ENCODE results near the gene FOXL2.
A peak's percentile ranks its signal among the peaks of the same experiment; 100 is the strongest.

Gene FOXL2

GRCh38 chr3:138947495-138948121 is 671 bp upstream of the FOXL2 start:
- DNase-seq (ENCODE audit: low read depth): no peak
- peak overlapping the region; percentile 43 for H3K4me3 ChIP-seq (replicated peaks; ENCODE audit: low read depth, low read length)
- no peak for TF ChIP-seq CTCF (IDR thresholded peaks at IDR 0.05; ENCODE audit: low read length, missing control alignments)

DNA sequence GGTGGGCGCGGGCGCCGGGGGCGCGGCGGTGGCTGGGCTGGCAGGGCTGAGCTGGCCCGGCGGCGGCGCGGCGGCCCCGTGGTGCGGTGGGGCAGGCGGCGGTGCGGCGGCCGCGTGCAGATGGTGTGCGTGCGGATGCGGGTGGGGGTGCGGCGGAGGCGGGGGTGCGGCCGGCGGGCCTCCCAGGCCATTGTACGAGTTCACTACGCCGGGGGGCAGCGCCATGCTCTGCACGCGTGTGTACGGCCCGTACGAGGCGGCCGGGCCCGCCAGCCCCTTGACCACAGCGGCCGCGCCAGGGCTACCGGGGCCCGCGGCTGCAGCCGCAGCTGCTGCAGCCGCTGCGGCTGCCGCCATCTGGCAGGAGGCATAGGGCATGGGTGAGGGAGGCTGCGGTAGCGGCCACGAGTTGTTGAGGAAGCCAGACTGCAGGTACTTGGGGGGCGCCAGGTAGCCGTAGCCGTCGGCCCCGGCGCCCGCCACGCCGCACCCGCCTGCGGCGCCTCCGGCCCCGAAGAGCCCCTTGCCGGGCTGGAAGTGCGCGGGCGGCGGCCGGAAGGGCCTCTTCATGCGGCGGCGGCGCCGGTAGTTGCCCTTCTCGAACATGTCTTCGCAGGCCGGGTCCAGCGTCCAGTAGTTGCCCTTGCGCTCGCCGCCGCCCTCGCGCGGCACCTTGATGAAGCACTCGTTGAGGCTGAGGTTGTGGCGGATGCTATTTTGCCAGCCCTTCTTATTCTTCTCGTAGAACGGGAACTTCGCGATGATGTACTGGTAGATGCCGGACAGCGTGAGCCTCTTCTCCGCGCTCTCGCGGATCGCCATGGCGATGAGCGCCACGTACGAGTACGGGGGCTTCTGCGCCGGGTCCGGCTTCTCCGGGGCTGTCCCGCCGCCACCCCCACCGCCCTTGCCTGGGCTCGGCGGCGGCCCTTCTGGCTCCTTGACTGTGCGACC is 951 bp downstream of the FOXL2 start:
- DNase-seq (ENCODE audit: low read depth): peak; percentile 38

GRCh38 chr3:138944929-138945708 is 1.8 kb downstream of the FOXL2 start:
- H3K4me3 ChIP-seq (replicated peaks; ENCODE audit: low read depth, low read length): no peak overlapping the region
- DNase-seq (ENCODE audit: low read depth): no peak
- no peak for TF ChIP-seq CTCF (IDR thresholded peaks at IDR 0.05; ENCODE audit: low read length, missing control alignments)

More for the DNA sequence above, 951 bp downstream of the FOXL2 start:
- peak overlapping the region; percentile 43 for H3K4me3 ChIP-seq (replicated peaks; ENCODE audit: low read depth, low read length)
- TF ChIP-seq CTCF (IDR thresholded peaks at IDR 0.05; ENCODE audit: low read length, missing control alignments): peak; percentile 24

GRCh38 chr3:138944654-138944928 is 2.3 kb downstream of the FOXL2 start:
- DNase-seq (ENCODE audit: low read depth): no peak
- TF ChIP-seq CTCF (IDR thresholded peaks at IDR 0.05; ENCODE audit: low read length, missing control alignments): no peak
- no peak overlapping the region for H3K4me3 ChIP-seq (replicated peaks; ENCODE audit: low read depth, low read length)

DNA sequence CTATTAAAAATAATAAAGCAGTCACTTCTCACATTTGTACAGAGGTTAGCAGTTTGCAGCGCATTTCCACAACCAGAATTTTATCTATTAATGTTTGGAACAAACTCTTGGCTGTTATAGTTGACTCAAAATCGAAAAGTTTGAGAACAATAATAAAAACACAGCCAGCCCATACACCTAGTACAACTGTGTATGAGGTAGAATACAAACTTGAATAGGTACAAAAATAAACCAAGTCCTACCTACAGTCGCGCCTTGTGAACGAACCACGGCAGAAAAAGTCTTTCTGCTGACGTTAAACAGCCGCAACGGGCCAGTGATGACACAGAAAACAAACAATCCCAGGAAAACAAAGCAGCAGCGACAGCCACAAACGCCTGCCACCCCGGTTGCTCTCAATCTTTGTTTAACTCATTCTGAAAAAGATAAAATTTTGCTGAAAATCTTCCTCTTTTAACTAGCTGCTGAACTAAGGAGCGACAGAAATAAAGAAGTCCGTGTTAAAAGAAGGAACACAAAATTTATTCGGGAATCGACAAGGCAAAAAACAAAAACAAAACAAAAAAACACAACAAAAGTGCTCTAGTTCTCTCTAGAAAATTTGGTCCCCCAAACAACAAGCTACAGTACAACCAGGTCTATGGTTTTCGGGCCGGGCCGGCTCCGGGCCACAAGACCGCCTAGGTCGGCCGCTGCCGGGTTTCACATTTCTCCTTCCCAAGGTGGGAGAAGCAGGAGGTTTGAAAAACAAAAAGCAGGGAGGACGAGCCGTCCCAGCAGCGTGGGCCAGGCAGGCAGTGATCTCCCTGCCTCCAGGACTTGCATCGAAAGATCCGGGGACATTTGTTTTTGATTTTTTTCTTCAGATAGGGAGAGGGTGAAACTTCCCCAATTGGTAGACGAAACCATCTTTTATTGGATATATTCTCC is 2.9 kb downstream of the FOXL2 start:
- no peak for TF ChIP-seq CTCF (IDR thresholded peaks at IDR 0.05; ENCODE audit: low read length, missing control alignments)
- DNase-seq (ENCODE audit: low read depth): peak; percentile 37
- no peak overlapping the region for H3K4me3 ChIP-seq (replicated peaks; ENCODE audit: low read depth, low read length)
